HL-60 (cell line): ENCODE results near the gene KLF12.

Experiments
- CTCF ChIP-seq: IDR thresholded peaks from one replicate; pipeline ENCODE4 v1.5.1; 2011; ENCODE audit warnings: low read length, control low read depth, inconsistent platforms; ENCODE audit not compliant: insufficient read depth
- GABPA ChIP-seq: IDR thresholded peaks from 2 replicates; pipeline ENCODE4 v1.6.1; 2012; ENCODE audit warnings: low read depth
- POLR2AphosphoS5 ChIP-seq: IDR thresholded peaks from 2 replicates; pipeline ENCODE4 v1.6.1; 2012; ENCODE audit warnings: low read depth
- REST ChIP-seq: IDR thresholded peaks from 2 replicates; pipeline ENCODE4 v1.6.1; 2012; ENCODE audit warnings: low read depth; ENCODE audit not compliant: insufficient replicate concordance

- TF ChIP-seq CTCF (no peak), POLR2AphosphoS5 (no peak), REST (no peak), GABPA (no peak)
Observed at GRCh38 chr13:74128156-74128767, 5.9 kb downstream of the KLF12 start.
